ENCODE results near the gene PRAC2.

DNA sequence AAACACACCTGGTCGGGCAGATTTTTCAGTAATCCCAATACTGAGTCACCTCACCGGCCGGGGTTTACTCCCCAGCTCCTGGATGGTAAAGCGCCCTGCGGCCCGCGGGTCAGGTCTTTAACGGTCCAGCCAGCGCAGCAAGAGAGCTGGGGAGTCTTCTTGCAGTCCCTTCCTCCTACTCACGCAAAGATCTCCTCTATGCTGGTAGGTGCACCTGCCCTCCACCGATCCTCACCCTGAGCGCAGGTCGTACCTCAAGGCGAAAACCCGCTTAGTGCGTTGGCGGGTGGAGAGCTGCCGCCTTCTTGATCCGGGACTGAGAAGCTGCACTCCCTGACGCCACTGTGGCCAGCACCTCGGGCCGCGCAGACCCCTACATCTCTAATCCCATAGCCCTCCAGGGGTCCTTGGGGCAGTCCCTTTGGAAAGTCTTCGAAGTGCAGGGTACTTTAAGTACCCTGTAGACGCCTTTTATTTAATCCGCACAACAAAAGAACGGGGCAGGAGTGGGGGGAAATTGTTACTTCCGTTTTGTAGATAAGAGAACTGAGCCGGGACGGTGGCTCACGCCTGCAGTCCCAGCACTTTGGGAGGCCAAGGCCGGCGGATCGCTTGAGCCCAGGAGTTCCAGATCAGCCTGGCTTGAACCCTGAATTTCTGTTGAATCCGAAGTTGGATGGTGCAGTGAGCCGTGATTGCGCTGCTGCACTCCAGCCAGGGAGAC, 16.0 kb downstream of the PRAC2 start:
- TF ChIP-seq PPARA (CRISPR knock-in tag; IDR thresholded peaks at IDR 0.05; ENCODE audit: borderline replicate concordance) (no peak), GLIS3 (CRISPR knock-in tag; IDR thresholded peaks at IDR 0.05) (no peak), TCF4 (CRISPR knock-in tag; IDR thresholded peaks at IDR 0.05; ENCODE audit: borderline replicate concordance) (no peak), ZNF70 (CRISPR knock-in tag; IDR thresholded peaks at IDR 0.05) (no peak), CSDC2 (CRISPR knock-in tag; IDR thresholded peaks at IDR 0.05) (no peak), ISL1 (CRISPR knock-in tag; IDR thresholded peaks at IDR 0.05) (no peak), ZFP3 (CRISPR knock-in tag; IDR thresholded peaks at IDR 0.05) (no peak)
- TF ChIP-seq, protein P1, sequence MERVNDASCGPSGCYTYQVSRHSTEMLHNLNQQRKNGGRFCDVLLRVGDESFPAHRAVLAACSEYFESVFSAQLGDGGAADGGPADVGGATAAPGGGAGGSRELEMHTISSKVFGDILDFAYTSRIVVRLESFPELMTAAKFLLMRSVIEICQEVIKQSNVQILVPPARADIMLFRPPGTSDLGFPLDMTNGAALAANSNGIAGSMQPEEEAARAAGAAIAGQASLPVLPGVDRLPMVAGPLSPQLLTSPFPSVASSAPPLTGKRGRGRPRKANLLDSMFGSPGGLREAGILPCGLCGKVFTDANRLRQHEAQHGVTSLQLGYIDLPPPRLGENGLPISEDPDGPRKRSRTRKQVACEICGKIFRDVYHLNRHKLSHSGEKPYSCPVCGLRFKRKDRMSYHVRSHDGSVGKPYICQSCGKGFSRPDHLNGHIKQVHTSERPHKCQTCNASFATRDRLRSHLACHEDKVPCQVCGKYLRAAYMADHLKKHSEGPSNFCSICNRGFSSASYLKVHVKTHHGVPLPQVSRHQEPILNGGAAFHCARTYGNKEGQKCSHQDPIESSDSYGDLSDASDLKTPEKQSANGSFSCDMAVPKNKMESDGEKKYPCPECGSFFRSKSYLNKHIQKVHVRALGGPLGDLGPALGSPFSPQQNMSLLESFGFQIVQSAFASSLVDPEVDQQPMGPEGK (CRISPR knock-in tag; IDR thresholded peaks at IDR 0.05; ENCODE audit: borderline replicate concordance): no peak
- TF ChIP-seq, protein P2, sequence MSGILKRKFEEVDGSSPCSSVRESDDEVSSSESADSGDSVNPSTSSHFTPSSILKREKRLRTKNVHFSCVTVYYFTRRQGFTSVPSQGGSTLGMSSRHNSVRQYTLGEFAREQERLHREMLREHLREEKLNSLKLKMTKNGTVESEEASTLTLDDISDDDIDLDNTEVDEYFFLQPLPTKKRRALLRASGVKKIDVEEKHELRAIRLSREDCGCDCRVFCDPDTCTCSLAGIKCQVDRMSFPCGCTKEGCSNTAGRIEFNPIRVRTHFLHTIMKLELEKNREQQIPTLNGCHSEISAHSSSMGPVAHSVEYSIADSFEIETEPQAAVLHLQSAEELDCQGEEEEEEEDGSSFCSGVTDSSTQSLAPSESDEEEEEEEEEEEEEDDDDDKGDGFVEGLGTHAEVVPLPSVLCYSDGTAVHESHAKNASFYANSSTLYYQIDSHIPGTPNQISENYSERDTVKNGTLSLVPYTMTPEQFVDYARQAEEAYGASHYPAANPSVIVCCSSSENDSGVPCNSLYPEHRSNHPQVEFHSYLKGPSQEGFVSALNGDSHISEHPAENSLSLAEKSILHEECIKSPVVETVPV (CRISPR knock-in tag; IDR thresholded peaks at IDR 0.05): no peak
